GM21825 (cell line): ENCODE measurements around the gene AQP6.

ENCODE experiments used
- ATAC-seq: cut with Tn5 transposase; IDR thresholded peaks from one replicate; pipeline ENCODE4 v1.9.1; 2021; ENCODE audit warnings: mild to moderate bottlenecking, moderate library complexity; ENCODE audit not compliant: unreplicated experiment

Gene AQP6

DNA sequence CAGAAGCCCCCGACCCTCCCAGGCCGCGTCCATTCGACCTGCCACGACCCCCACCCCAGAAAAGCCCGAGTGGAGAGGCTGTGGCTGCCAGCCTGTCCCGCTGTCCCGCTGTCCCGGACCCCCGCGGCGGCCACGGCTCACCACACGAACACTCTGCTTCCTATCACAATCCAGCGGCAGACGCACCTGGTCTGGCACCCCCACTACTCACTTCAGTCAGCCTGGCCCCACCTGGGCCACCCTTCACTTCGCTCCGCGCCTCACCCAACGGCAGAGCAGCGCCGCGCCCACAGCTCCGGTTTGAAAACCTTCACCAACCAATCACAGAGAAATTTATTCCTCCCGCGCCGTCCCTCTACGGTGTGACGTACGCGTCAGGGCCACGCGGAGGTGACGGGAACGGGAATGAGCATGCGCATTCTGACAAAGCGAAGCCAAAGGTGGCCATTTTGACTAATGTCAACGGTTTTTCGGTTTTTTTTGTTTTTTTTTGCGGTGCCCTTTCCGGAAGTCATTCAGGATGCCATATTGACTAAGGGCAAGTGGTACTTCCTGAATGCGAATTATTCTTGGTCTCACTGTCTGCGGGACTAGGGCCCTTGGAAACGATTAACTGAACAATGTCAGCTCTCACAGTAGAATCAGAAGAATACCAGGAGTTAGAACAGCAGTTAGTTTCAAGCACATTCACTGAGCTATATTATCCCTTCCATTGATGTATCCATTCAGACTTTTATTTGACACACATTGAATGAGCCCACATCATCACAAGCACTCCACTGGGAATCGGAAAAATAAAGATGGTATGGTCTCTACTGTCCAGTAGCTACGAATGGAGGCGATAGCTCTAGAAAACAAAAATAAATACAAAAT, 52.7 kb downstream of the AQP6 start, which contains the start of gene RACGAP1:
Gene RACGAP1 (minus strand): TSS at position 308 of the 873 bp plus-strand sequence. CDS start 8,779 bp downstream, outside the sequence.
- ATAC-seq = peak; percentile 96

DNA sequence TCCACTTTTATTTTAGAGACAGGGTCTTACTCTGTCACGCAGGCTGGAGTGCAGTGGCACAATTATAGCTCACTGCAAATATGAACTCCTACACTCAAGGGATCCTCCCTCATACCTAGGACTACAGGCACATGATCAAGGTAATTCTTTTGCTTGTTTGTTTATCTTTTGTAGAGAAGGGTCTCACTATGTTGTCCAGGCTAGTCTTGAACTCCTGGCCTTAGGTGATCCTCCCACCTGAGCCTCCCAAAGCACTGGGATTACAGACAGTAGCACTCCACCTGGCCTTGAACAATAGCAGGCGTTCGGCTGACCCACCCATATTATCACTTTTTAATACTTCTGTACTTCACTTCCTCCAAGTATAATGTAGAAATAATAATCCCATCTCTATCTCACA, 53.9 kb downstream of the AQP6 start:
- no peak for ATAC-seq
